GM19099 (cell line): Measurements from ENCODE around the gene DSTYK.
A peak's percentile ranks its signal among the peaks of the same experiment; 100 is the strongest.

ENCODE experiments used
- POLR2A ChIP-seq: IDR thresholded peaks from 3 replicates; pipeline ENCODE4 v1.6.1; 2011; ENCODE audit warnings: low read depth; ENCODE audit not compliant: insufficient read length; ENCODE audit errors: extremely low read depth

DSTYK gene

GRCh38 chr1:205142102-205142469, 69.4 kb downstream of the DSTYK start:
- no peak for TF ChIP-seq POLR2A

GRCh38 chr1:205141236-205142101, 70.0 kb downstream of the DSTYK start:
- no peak for TF ChIP-seq POLR2A

GRCh38 chr1:205140113-205140512, 71.4 kb downstream of the DSTYK start:
- no peak for TF ChIP-seq POLR2A

GRCh38 chr1:205137901-205138300, 73.6 kb downstream of the DSTYK start:
- no peak for TF ChIP-seq POLR2A

- no peak for TF ChIP-seq POLR2A
These were observed 78.2 kb downstream of the DSTYK start for GRCh38 chr1:205133287-205133686.

- no peak for TF ChIP-seq POLR2A
These were observed 82.0 kb downstream of the DSTYK start for GRCh38 chr1:205129447-205130029.

- no peak for TF ChIP-seq POLR2A
These were observed 83.5 kb downstream of the DSTYK start for GRCh38 chr1:205128050-205128449.

- TF ChIP-seq POLR2A = no peak
These were observed 83.9 kb downstream of the DSTYK start for GRCh38 chr1:205127646-205128045.

GRCh38 chr1:205124726-205125125, 86.8 kb downstream of the DSTYK start:
- TF ChIP-seq POLR2A = no peak

GRCh38 chr1:205122489-205122882, 89.0 kb downstream of the DSTYK start:
- TF ChIP-seq POLR2A = no peak

GRCh38 chr1:205121660-205122488, 89.6 kb downstream of the DSTYK start, which contains the start of gene RBBP5:
Gene RBBP5, minus strand, starts transcription at chr1:205121978. Its CDS starts 105 bp downstream, at chr1:205121873.
- peak; percentile 97 for TF ChIP-seq POLR2A

- TF ChIP-seq POLR2A = no peak
These were observed 92.8 kb downstream of the DSTYK start for GRCh38 chr1:205118752-205119151.

- no peak for TF ChIP-seq POLR2A
These were observed 100.1 kb downstream of the DSTYK start for GRCh38 chr1:205111354-205111753.

GRCh38 chr1:205109711-205110110, 101.8 kb downstream of the DSTYK start:
- no peak for TF ChIP-seq POLR2A

- no peak for TF ChIP-seq POLR2A
These were observed 102.2 kb downstream of the DSTYK start for GRCh38 chr1:205109269-205109668.
